ENCODE results near the gene CHI3L2. TPM values are rescaled to one million over a fixed set of nuclear protein-coding genes. Genes with fewer than 3 reads are reported as not detected.

CHI3L2 gene
- total and polyA plus RNA-seq, 2 of the 4 experiments (the other 2 are of a cell fraction): 0.18 to 0.19 TPM

DNA sequence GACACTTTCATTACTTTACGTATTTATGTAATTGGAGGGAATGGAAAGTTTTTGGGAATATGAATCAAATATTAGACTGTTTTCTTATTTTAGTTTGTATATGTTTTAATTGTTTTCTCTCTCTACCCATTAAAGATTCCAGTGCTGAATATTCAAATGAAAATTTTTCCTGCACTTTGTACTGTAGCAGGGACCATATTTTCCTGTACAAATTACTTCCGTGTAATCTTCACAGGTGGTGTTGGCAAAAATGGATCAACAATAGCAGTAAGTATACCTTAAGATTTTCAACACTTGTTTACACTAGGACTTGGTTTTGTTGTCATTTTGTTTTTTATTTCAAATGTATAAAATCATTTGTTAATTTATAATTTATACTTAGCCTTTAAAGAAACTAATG is 45.5 kb upstream of the CHI3L2 start:
- ChIA-PET POLR2A (ENCODE audit: unreplicated experiment) (no interaction called here), CTCF (interaction anchor here (1.0 kb wide), 1 partner anchor 21 kb away, joined by 3 read pairs; no protein-coding TSS in a partner anchor)
- TF ChIP-seq SMC3 (IDR thresholded peaks at IDR 0.05; ENCODE audit: low read depth, low read length): no peak
- TF ChIP-seq MAZ (IDR thresholded peaks at IDR 0.05; ENCODE audit: borderline replicate concordance, low read depth, low read length): no peak
- TF ChIP-seq ELK1 (IDR thresholded peaks at IDR 0.05; ENCODE audit: borderline replicate concordance, low read depth, low read length): no peak
- TF ChIP-seq RCOR1 (IDR thresholded peaks at IDR 0.05; ENCODE audit: insufficient replicate concordance, low read length): no peak
- TF ChIP-seq POLR2A (IDR thresholded peaks at IDR 0.05; ENCODE audit: low read depth, low read length): no peak
- TF ChIP-seq USF2 (IDR thresholded peaks at IDR 0.05; ENCODE audit: low read depth, low read length): no peak
- TF ChIP-seq FOS (IDR thresholded peaks at IDR 0.05; ENCODE audit: low read depth, low read length): no peak
- TF ChIP-seq MXI1 (IDR thresholded peaks at IDR 0.05; ENCODE audit: borderline replicate concordance, low read depth, low read length): no peak
- no peak for TF ChIP-seq MAFK (IDR thresholded peaks at IDR 0.05; ENCODE audit: low read depth, low read length)
- Histone ChIP-seq H4K5ac (ENCODE audit: low read depth, low read length) (no peak overlapping the region), H3K4me3 (ENCODE audit: insufficient read depth, low read depth, low read length) (no peak overlapping the region), H3K36me3 (ENCODE audit: control insufficient read depth, insufficient read depth, low read length) (peaks cover 10% of the 10 kb centered on the region), H3K9ac (ENCODE audit: low read depth, low read length) (no peak overlapping the region), H3K4me2 (ENCODE audit: low read depth, low read length) (no peak overlapping the region), H2AK9ac (replicated peaks; ENCODE audit: low read depth, low read length, poor library complexity) (no peak overlapping the region), H3K9me1 (ENCODE audit: insufficient read depth, low read length) (no peaks in the 10 kb centered on the region), H2BK120ac (ENCODE audit: low read depth, low read length) (no peak overlapping the region), H4K8ac (ENCODE audit: low read depth in 2 of 2, low read length in 2 of 2) (no peak overlapping the region), H3K79me1 (ENCODE audit: low read depth in 1 of 2, low read length in 2 of 2) (no peaks in the 10 kb centered on the region), H3K27me3 (ENCODE audit: control insufficient read depth, insufficient read depth, low read length) (no peaks in the 10 kb centered on the region), H3K9me3 (ENCODE audit: control insufficient read depth, insufficient read depth, low read length) (no peaks in the 10 kb centered on the region), H2AK5ac (ENCODE audit: low read depth, low read length) (no peak overlapping the region), H4K91ac (ENCODE audit: insufficient read depth, low read depth, low read length) (no peak overlapping the region), H3K4ac (ENCODE audit: low read depth, low read length) (no peak overlapping the region), H2BK15ac (ENCODE audit: low read depth, low read length) (no peak overlapping the region), H2BK5ac (ENCODE audit: low read depth, low read length, poor library complexity, severe bottlenecking) (no peak overlapping the region), H3K4me1 (ENCODE audit: control insufficient read depth, insufficient read depth, low read length) (no peaks in the 10 kb centered on the region), H3K27ac (ENCODE audit: insufficient read depth, low read length) (no peak overlapping the region), H3K18ac (ENCODE audit: low read depth, low read length) (no peak overlapping the region), H3K56ac (ENCODE audit: extremely low read depth, insufficient read depth, low read length) (no peak overlapping the region), H2AFZ (replicated peaks; ENCODE audit: low read length, poor library complexity) (no peak overlapping the region), H4K20me1 (ENCODE audit: insufficient read depth, low read length) (no peaks in the 10 kb centered on the region), H3K23ac (ENCODE audit: low read depth, low read length) (no peak overlapping the region), H2BK20ac (ENCODE audit: low read depth, low read length) (no peak overlapping the region), H3K14ac (replicated peaks; ENCODE audit: low read depth, low read length) (no peak overlapping the region)
- intact Hi-C loops (cut with micrococcal nuclease): loop anchor here (5.0 kb wide), 1 partner anchor 35 kb away; no protein-coding TSS in a partner anchor
- BruUV-seq (replicated peaks): no TSS peak
- dilution Hi-C loops (cut with HindIII; ENCODE audit: low sequenced_read_pairs, unreplicated experiment): no loop called here
- in situ Hi-C loops (cut with MboI; ENCODE audit: low sequenced_read_pairs): no loop called here
- ATAC-seq (ENCODE audit: low read depth) (no peak), DNase-seq (no peak)
- WGBS, 2 experiments (ENCODE audit: extremely low coverage in 2 of 2, insufficient read length in 1 of 2): 100% methylated on average over 1 of the region's 2 CpGs; no CpG with 5 or more reads in 1 of the 2 experiments
